Choroid plexus epithelial cell (primary cell): ENCODE measurements around the gene CABCOCO1.
"Not testable (repeated sequence)": the region's sequence is repeated elsewhere in the genome, so short reads cannot be mapped to it uniquely, and the experiment has no call there.

ENCODE experiments used
- DNase-seq: peaks from one replicate; pipeline ENCODE4 v3.0.0-alpha.2; 2010; ENCODE audit warnings: low read depth
- H3K4me3 ChIP-seq: 2 replicates; pipeline ENCODE4 v1.5.1; 2011; ENCODE audit warnings: low read depth, mild to moderate bottlenecking, control low read depth, low read length, moderate library complexity
- TF ChIP-seq, protein P1 (sequence below): conservative IDR thresholded peaks from 2 replicates; pipeline ENCODE4 v1.5.1; 2011; ENCODE audit warnings: low read depth, mild to moderate bottlenecking, control low read depth, inconsistent platforms, low read length, moderate library complexity

The CABCOCO1 gene

DNA sequence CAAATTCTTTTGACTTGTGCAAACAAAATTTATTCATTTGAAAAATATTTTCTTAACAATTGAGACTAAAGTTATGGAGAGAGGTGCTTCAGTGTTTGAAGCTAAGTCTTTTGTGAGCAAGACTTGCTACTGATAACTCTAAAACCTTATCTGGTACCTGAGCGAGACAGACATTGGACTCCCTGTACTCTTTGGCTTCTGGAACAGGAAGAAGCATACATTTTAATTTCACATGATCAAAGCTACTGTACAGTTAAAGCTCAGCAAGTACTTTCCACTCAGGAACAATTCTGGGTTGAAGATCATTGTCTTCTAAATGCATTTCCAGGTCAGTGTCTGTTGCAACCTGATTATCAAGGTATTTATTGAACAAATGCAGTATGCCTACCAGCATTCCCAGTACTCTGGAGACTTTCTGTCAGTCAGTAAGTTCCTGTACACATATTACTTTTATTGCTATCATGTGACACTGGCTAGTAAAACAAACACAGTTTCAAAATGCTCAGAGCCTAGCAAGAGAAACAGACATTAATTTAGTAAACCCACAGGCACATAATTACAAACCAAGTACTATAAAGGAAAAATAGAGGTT is 42.4 kb downstream of the CABCOCO1 start:
- DNase-seq = no peak
- H3K4me3 ChIP-seq = no peak overlapping the region
- TF ChIP-seq, protein P1, sequence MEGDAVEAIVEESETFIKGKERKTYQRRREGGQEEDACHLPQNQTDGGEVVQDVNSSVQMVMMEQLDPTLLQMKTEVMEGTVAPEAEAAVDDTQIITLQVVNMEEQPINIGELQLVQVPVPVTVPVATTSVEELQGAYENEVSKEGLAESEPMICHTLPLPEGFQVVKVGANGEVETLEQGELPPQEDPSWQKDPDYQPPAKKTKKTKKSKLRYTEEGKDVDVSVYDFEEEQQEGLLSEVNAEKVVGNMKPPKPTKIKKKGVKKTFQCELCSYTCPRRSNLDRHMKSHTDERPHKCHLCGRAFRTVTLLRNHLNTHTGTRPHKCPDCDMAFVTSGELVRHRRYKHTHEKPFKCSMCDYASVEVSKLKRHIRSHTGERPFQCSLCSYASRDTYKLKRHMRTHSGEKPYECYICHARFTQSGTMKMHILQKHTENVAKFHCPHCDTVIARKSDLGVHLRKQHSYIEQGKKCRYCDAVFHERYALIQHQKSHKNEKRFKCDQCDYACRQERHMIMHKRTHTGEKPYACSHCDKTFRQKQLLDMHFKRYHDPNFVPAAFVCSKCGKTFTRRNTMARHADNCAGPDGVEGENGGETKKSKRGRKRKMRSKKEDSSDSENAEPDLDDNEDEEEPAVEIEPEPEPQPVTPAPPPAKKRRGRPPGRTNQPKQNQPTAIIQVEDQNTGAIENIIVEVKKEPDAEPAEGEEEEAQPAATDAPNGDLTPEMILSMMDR = no peak

DNA sequence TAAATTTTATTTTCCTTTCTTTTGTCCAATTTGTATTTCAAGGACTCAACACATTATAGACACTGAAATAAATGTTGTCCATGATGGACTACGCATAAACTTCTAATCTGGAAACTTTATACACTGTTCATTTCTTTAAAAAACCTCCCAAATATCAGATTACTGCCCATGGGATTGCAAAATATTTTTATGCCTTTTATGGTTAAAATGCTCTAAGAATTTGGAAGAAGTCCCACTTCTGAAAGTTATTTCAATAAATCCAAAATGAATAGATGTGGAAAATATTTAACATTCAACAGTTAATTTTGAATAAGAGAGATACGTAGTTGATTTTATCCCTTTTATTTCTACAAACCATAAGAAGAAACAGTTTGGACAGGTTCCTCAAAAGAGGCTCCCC is 46.1 kb downstream of the CABCOCO1 start:
- peak; percentile 43 for DNase-seq
- TF ChIP-seq, protein P1 = no peak
- H3K4me3 ChIP-seq = no peak overlapping the region

DNA sequence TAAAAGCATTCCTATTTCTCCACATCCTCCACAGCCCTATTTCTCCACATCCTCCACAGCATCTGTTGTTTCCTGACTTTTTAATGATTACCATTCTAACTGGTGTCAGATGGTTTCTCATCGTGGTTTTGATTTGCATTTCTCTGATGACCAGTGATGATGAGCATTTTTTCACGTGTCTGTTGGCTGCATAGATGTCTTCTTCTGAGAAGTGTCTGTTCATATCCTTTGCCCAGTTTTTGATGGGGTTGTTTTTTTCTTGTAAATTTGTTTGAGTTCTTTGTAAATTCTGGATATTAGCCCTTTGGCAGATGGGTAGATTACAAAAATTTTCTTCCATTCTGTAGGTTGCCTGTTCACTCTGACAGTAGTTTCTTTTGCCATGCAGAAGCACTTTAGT is 49.4 kb downstream of the CABCOCO1 start:
- H3K4me3 ChIP-seq, DNase-seq: not testable (repeated sequence)

DNA sequence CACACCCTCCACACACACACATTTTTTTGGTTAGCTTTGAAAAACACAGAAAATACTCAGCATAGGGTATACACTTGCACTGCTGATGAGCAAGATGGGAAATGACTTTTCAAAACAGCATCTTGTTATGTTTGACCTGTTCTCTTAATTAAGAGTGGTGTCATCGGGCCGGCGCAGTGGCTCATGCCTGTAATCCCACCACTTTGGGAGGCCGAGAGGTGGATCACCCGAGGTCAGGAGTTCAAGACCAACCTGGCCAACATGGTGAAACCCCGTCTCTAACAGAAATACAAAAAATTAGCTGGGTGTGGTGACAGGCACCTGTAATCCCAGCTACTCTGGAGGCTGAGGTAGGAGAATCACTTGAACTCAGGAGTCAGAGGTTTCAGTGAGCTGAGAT is 56.7 kb downstream of the CABCOCO1 start:
- not testable (repeated sequence) for H3K4me3 ChIP-seq

DNA sequence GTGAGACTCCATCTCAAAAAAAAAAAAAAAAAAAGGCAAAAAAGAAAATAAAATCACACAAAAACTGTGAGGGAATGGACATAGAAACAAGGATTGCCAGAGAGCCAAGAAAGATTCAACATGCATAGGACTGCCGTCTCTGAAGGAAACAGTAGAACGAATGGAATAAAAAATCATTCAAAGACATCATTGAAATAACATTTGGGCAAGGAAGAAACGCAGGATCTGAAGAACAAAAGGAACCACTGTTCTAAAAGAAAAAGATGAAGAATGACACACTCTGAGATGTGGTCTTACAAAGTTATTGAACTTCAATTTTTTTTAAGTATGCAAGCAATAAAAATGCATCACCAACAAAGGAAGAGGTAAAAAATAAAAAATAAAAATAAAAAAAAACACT is 57.2 kb downstream of the CABCOCO1 start:
- TF ChIP-seq, protein P1 = no peak
- H3K4me3 ChIP-seq = no peak overlapping the region
- DNase-seq = no peak

More for the DNA sequence above, 56.7 kb downstream of the CABCOCO1 start:
- not testable (repeated sequence) for DNase-seq

DNA sequence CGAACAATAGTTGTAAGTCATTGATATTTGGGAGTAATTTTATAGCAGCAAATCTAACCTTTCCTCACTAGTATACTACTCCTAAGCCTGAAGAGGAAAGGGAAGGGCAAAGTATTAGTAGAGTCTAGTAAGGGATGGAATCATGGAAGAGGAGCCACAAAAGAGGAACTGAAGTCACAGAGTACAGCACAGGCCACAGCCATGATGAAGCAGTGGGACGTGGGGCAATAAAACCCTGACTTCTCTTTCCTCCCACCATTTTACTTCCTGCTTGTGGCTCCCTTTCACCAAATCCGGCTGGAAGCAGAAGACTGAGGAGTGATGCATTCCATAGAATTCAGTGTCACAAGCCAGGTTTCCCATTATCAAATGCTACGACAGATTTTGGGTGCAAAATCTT is 58.7 kb downstream of the CABCOCO1 start:
- no peak overlapping the region for H3K4me3 ChIP-seq
- DNase-seq = no peak

DNA sequence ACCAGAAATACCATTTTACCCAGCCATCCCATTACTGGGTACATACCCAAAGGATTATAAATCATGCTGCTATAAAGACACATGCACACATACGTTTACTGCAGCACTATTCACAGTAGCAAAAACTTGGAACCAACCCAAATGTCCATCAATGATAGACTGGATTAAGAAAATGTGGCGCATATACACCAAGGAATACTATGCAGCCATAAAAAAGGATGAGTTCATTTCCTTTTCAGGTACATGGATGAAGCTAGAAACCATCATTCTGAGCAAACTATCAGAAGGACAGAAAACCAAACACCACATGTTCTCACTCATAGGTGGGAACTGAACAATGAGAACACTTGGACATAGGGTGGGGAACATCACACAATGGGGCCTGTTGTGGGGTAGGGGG is 62.5 kb downstream of the CABCOCO1 start:
- not testable (repeated sequence) for H3K4me3 ChIP-seq, DNase-seq

More for the DNA sequence above, 58.7 kb downstream of the CABCOCO1 start:
- TF ChIP-seq, protein P1 = no peak

DNA sequence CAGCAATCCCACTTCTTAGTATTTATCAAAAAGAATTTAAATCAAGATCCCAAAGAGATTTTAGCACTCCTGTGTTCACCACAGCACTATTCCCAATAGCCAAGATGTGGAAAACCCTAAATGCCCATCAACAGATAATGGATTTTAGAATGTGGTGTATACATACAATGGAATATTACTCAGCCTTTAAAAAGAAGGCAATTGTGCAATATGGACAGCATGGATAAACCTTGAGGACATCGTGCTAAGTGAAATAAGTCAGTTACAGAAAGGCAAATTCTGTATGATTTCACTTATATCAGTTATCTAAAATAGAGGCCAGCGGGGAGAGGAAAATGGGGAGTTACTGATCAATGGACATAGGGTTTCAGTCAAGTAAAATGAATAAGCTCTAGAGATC is 66.9 kb downstream of the CABCOCO1 start:
- no peak overlapping the region for H3K4me3 ChIP-seq
- DNase-seq = no peak
- TF ChIP-seq, protein P1 = no peak

DNA sequence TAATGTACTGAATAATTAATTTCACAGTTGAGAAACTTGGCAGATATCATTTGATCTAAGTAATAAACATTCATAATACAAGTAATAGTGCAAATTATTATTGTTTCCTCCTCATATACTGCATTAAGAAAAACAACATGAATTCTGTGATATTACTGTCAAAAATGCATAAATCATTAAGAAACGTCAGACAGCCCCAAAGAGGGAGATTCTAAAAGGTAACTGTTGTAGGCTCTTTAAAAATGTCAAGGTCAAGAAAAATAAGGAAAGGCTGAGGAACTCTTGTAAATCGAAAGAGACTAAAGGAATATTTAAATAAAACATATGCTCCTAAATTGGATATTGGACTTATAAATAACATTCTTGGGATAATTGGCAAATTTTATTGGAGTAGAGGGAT is 67.9 kb downstream of the CABCOCO1 start:
- TF ChIP-seq, protein P1 = no peak
- no peak for DNase-seq
- H3K4me3 ChIP-seq = no peak overlapping the region
